T follicular helper cell (primary cell): Measurements from ENCODE around the gene PDIA3.
"Not testable (repeated sequence)": the region's sequence is repeated elsewhere in the genome, so short reads cannot be mapped to it uniquely, and the experiment has no call there.

Experiments used
- DNase-seq: peaks from one replicate; pipeline ENCODE4 v3.0.0-alpha.2; 2020; ENCODE audit warnings: low read depth
- total RNA-seq, 2 experiments: gene quantifications; one replicate each; lab custom pipeline; 2026; lab: John Stamatoyannopoulos, UW

Gene PDIA3
- total RNA-seq, result 296 to 590 reads per million in 2 experiments

GRCh38 chr15:43746245-43746902, at the start of gene PDIA3:
Gene PDIA3, plus strand, starts transcription at chr15:43746438. Its CDS starts 102 bp downstream, at chr15:43746540.
- DNase-seq, result peak; percentile 75

GRCh38 chr15:43702174-43702573, 44.1 kb upstream of the PDIA3 start:
- no peak for DNase-seq

GRCh38 chr15:43702701-43703424, 43.4 kb upstream of the PDIA3 start:
- DNase-seq, result no peak

- not testable (repeated sequence) for DNase-seq
Measured at GRCh38 chr15:43710431-43711131, 35.7 kb upstream of the PDIA3 start.

- DNase-seq, result no peak
Measured at GRCh38 chr15:43723151-43723550, 23.1 kb upstream of the PDIA3 start.

- not testable (repeated sequence) for DNase-seq
Measured at GRCh38 chr15:43726306-43726705, 19.9 kb upstream of the PDIA3 start.

- not testable (repeated sequence) for DNase-seq
Measured at GRCh38 chr15:43728053-43728725, 18.0 kb upstream of the PDIA3 start.

- no peak for DNase-seq
Measured at GRCh38 chr15:43735416-43735815, 10.8 kb upstream of the PDIA3 start.

GRCh38 chr15:43746903-43747309, 668 bp downstream of the PDIA3 start:
- DNase-seq, result not testable (repeated sequence)

- DNase-seq, result no peak
Measured at GRCh38 chr15:43748376-43748775, 2.1 kb downstream of the PDIA3 start.

- peak; percentile 30 for DNase-seq
Measured at GRCh38 chr15:43749690-43750345, 3.6 kb downstream of the PDIA3 start.

- no peak for DNase-seq
Measured at GRCh38 chr15:43751885-43752284, 5.6 kb downstream of the PDIA3 start.

GRCh38 chr15:43762824-43763223, 16.6 kb downstream of the PDIA3 start:
- no peak for DNase-seq

GRCh38 chr15:43763819-43764446, 17.7 kb downstream of the PDIA3 start:
- no peak for DNase-seq

GRCh38 chr15:43769584-43770228, 23.5 kb downstream of the PDIA3 start:
- no peak for DNase-seq

- no peak for DNase-seq
Measured at GRCh38 chr15:43771816-43772215, 25.6 kb downstream of the PDIA3 start.

GRCh38 chr15:43772624-43773023, 26.4 kb downstream of the PDIA3 start:
- DNase-seq, result no peak

- no peak for DNase-seq
Measured at GRCh38 chr15:43774062-43774461, 27.8 kb downstream of the PDIA3 start.

GRCh38 chr15:43775411-43775965, 29.2 kb downstream of the PDIA3 start:
- DNase-seq, result no peak

GRCh38 chr15:43776101-43776717, 30.0 kb downstream of the PDIA3 start:
- no peak for DNase-seq
